ENCODE results near the gene UXS1. TPM values are rescaled to one million over a fixed set of nuclear protein-coding genes. Genes with fewer than 3 reads are reported as not detected.

UXS1 gene
- total RNA-seq, 1 experiment from 2014 or later = 46.3 TPM

DNA sequence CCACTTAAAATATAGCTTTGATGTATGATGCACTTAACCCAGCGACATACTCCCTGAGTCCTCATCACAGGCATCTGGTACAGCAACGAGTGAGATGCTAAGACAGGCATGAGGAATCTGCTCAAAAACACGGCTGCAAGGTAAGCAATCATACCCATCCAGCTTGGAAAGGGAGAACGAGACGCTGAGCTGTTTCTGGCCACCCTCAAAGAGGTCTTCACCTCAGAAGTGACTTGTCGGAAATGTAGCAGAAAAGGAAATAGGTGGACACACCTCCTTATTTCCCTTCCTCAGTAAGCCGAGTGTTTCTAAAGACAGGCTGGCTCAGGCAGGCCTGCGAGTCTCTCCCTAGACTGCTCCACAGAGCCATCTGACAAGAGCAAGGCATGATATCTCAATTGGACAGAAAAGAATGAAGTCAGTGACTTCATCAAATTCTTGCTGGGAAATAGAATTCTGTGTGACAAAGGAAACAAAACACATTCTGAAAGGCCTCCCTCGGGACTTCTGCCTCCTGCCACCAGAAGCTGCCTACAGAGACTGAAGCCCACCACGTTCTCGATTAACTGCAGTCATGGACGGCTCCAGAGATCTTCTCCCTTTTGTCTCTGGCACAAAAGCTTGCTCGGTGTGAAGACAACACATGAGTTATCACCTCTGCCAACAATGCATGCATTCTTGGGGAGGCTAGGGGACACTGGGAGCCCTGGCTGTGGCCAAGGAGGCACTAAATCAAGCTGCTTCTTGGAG lies 84.3 kb downstream of the UXS1 start:
- H2BK5ac ChIP-seq (ENCODE audit: insufficient read length, low read length) = no peak overlapping the region
- H4K8ac ChIP-seq (replicated peaks; ENCODE audit: insufficient read length, low read depth, low read length) = no peak overlapping the region
- no CpG with 5 or more reads among the region's 13 CpGs for WGBS (ENCODE audit: extremely low coverage, insufficient read length, low lambda C conversion rate)
- Mint-ChIP-seq H3K4me3 (no peak overlapping the region), H3K27me3 (ENCODE audit: low read depth) (no peaks in the 10 kb centered on the region), H3K27ac (peak overlapping the region in 1 of 3 experiments; percentile 72; a peak in 2 of 7 replicates), H3K4me1 (no peaks in the 10 kb centered on the region), H3K36me3 (ENCODE audit: insufficient read depth in 1 of 3, low read depth in 3 of 3) (peaks cover 23 to 35% (median 34%) of the 10 kb centered on the region in 3 experiments; a peak in 6 of 7 replicates), H3K9me3 (no peaks in the 10 kb centered on the region)
- H3K9ac ChIP-seq (ENCODE audit: extremely low read depth, insufficient read length, low read length) = no peak overlapping the region
- 0 out of 2 replicates have a peak, but pooled peaks cover under 1% of the 10 kb centered on the region for H3K4me1 ChIP-seq (ENCODE audit: insufficient read depth, low read length)
- no peak overlapping the region for H3K27ac ChIP-seq (ENCODE audit: insufficient read length, low read depth, low read length)
- no peak overlapping the region for H2AFZ ChIP-seq (ENCODE audit: low read length)
- H3K79me1 ChIP-seq (ENCODE audit: insufficient read depth, low read depth, low read length, poor library complexity, severe bottlenecking) = no peaks in the 10 kb centered on the region
- H4K91ac ChIP-seq (ENCODE audit: insufficient read length, low read depth, low read length) = no peak overlapping the region
- no peak overlapping the region for H3K23ac ChIP-seq (ENCODE audit: insufficient read length, low read depth, low read length)
- H3K23me2 ChIP-seq (ENCODE audit: insufficient read length, low read depth, low read length, poor library complexity, severe bottlenecking) = no peaks in the 10 kb centered on the region
- no peaks in the 10 kb centered on the region for H4K20me1 ChIP-seq (ENCODE audit: control insufficient read depth, insufficient read depth, insufficient read length)
- no peak overlapping the region for H2BK12ac ChIP-seq (ENCODE audit: insufficient read length, low read depth, low read length)
- no peak overlapping the region for H3K14ac ChIP-seq (ENCODE audit: insufficient read depth, low read length)
- no peak overlapping the region for H3K4ac ChIP-seq (ENCODE audit: low read depth, low read length)
- no peak overlapping the region for H2BK15ac ChIP-seq (ENCODE audit: low read depth, low read length)
- H3K18ac ChIP-seq (ENCODE audit: insufficient read length, low read depth, low read length) = no peak overlapping the region
- no peak overlapping the region for H3T11ph ChIP-seq (ENCODE audit: low read length)
- no peak overlapping the region for H2AK5ac ChIP-seq (ENCODE audit: insufficient read length, low read length)
- no peak overlapping the region for H3K4me2 ChIP-seq (ENCODE audit: insufficient read depth, insufficient read length, low read length)
- H4K5ac ChIP-seq (ENCODE audit: insufficient read length, low read depth, low read length) = no peak overlapping the region
- no peak overlapping the region for H2BK120ac ChIP-seq (ENCODE audit: low read depth, low read length, poor library complexity, severe bottlenecking)
- TF ChIP-seq, protein P1, sequence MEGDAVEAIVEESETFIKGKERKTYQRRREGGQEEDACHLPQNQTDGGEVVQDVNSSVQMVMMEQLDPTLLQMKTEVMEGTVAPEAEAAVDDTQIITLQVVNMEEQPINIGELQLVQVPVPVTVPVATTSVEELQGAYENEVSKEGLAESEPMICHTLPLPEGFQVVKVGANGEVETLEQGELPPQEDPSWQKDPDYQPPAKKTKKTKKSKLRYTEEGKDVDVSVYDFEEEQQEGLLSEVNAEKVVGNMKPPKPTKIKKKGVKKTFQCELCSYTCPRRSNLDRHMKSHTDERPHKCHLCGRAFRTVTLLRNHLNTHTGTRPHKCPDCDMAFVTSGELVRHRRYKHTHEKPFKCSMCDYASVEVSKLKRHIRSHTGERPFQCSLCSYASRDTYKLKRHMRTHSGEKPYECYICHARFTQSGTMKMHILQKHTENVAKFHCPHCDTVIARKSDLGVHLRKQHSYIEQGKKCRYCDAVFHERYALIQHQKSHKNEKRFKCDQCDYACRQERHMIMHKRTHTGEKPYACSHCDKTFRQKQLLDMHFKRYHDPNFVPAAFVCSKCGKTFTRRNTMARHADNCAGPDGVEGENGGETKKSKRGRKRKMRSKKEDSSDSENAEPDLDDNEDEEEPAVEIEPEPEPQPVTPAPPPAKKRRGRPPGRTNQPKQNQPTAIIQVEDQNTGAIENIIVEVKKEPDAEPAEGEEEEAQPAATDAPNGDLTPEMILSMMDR (conservative IDR thresholded peaks at IDR 0.05) = no peak
- H3K9me3 ChIP-seq (ENCODE audit: control insufficient read depth, low read depth, low read length) = no peaks in the 10 kb centered on the region
- no peak for DNase-seq
- H2BK20ac ChIP-seq (ENCODE audit: low read depth, low read length, poor library complexity, severe bottlenecking) = no peak overlapping the region
- H3K56ac ChIP-seq (ENCODE audit: insufficient read length, low read depth, low read length) = no peak overlapping the region
- H3K27me3 ChIP-seq (ENCODE audit: insufficient read depth, low read length) = no peaks in the 10 kb centered on the region
- no peaks in the 10 kb centered on the region for H3K79me2 ChIP-seq (ENCODE audit: insufficient read depth, low read length)
